SH-SY5Y (cell line): ENCODE data around the gene PARVB.

Experiments used
- GATA2 ChIP-seq: IDR thresholded peaks from 2 replicates; pipeline ENCODE4 v1.6.1; 2011; ENCODE audit warnings: mild to moderate bottlenecking, low read depth, low read length
- GATA3 ChIP-seq: IDR thresholded peaks from 2 replicates; pipeline ENCODE4 v1.6.1; 2011; ENCODE audit warnings: low read depth, mild to moderate bottlenecking, low read length, moderate library complexity

Gene PARVB

DNA sequence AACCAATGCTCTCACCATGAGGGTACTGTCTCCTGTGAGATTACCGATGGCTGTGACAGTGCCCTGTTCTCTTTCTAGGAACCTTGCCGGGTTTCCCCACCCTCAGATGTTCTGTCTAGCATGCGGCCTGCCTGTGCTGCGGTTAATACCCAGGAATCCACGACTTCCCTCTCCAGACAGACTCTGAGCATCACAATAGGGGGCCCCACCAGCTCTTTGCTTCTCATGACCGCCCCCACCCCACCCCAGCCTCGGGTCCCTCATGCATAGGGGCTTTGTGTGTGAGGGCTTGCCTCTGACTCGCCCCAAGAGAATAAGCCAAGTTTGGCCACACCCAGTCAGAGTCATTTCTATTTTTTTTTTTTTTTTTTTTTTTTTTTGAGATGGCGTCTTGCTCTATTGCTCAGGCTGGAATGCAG, 166.9 kb downstream of the PARVB start:
- TF ChIP-seq GATA2, result no peak
- TF ChIP-seq GATA3, result no peak

DNA sequence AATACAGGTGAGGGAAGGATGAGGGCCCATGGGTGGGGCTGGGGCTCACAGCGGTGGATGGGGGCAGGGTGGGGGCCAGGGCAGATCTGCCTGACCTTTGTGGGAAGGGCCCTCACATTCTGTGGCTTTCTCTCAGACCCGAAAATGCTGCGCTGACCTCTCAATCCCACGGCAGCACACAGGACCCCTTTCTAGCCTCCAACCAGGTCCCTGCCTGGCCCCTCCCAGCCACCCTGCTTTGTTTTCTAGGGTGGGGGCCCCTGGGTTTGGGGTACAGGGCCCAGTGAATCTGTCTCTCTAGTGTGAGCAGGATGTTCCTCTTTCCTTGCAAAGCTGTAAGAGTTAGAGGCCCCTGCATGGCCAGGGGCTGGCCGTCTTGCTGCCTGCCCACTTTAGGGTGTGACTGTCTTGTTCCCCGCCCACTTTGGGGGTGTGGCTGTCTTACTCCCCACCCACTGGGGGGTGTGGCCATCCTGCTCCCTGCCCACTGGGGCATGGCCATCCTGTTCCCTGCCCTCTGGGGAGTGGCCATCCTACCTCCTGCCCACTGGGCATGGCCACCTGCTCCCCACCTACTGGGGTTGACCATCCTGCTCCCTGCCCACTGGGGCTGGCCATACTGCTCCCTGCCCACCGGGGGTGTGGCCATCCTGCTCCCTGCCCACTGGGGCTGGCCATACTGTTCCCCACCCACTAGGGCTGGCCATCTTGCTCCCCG, 168.2 kb downstream of the PARVB start:
- TF ChIP-seq GATA3 (no peak), GATA2 (no peak)

DNA sequence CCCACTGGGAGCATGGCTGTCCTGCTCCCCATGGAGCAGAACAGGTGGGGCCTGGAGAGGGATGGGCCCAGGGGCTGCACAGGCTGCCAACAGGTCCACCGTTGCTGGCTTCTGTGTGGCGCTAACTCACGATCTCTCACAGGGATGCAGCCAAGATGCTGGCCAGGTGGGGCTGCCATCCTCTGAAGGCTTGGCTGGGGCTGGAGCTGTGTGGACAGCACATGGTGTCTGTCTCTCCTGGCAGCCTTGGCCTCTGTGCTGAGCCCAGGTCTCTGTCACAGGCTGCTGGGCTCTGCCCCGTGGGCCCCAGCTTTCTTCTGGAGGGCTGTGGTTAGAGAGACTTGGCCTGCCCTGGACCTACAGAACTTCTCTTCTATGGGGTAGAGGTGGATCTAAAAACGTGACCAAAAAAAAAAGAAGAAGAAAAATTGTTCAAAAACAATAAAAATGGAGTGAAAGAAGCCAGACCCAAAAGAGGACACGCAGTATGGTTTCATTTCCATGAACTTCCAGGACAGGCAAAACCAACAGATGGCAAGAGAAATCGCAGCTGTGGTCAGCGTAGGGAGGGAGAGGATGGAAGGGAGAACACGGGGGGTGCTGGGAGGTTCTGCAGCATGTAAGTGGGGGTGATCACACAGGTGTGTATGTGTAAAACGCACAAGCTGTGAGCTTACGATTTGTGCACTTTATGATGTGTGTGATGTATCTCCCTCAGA, 168.9 kb downstream of the PARVB start:
- no peak for TF ChIP-seq GATA3

DNA sequence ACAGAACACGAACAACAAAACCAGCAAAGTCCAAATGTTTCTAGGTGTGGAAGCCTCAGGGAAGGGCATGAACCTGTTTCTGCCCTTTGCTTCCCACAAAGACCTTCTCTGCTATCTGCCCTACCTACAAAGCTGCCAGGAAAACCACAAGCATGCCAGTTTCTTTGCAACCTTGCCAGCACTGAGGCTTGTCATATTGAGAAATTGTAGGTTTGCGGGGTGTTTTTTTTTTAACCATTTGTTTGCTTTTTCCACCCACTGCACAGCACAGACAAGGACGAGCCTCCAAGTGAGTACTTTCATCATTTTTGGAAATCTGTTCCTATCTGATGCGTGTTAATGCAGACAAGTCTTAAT, 169.4 kb downstream of the PARVB start:
- no peak for TF ChIP-seq GATA2
- no peak for TF ChIP-seq GATA3

DNA sequence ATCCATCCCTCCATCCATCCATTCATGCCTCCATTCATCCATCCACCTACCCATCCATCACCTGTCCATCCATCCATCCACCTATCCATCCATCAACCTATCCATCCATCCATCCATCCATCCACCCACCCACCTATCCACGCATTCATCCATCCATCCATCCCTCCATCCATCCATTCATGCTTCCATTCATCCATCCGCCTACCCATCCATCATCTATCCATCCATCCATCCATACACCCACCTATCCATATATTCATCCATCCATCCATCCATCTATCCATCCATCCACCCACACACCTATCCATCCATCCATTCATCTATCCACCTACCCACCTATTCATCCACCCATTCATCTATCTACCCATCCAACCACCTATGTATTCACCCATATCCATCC, 170.5 kb downstream of the PARVB start:
- TF ChIP-seq GATA2 (no peak), GATA3 (no peak)

DNA sequence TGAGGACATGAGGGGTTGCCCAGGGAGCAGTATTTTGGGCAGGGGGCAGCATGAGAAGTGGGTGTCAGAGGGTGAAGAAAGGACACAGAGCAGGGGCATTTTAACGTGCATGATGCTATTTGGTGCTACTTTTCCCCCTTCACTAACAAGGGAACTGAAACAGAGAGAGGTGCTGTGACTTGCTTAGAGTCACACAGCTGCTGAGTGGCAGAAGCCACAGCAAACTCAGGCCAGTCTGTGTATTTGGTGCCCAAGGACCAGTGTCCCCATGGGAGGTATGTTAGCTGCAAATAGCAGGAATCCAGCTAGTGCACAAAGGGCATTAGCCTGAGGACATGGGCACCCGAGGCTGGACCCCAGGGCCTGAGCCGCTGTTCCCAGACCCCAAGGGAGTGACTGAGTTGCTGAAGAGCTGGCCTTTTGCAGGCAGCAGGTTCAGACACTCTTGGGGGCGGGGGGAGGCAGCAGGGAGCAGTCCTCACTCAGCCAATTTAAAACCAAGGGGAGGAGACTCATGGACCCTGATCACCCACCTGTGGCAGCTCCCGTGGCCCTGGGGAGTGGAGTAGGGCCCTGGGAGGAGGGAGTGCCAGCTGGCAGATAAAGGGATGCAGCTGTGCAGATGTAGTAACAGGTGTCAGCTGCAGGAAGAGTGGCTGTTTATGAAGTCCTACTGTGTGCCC, 171.2 kb downstream of the PARVB start:
- no peak for TF ChIP-seq GATA2
- TF ChIP-seq GATA3, result no peak

DNA sequence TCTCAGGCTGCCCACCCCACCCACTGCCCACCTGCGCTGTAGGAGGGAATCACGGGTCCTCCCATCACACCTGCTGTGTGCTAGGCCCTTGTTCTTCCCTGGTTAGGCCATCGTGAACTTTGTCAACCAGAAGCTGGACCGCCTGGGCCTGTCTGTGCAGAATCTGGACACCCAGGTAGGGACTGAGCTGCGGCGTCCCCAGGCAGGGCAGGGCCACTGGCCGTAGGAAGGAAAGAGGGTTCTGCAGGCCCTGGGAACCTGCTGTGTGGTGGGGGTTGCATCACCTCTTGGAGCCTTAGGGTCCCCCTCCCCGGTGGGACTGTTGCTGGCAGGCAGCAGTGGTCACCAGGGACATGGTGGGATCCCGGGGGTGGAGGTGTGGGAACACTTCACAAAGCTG, 172.1 kb downstream of the PARVB start:
- TF ChIP-seq GATA2, result no peak

DNA sequence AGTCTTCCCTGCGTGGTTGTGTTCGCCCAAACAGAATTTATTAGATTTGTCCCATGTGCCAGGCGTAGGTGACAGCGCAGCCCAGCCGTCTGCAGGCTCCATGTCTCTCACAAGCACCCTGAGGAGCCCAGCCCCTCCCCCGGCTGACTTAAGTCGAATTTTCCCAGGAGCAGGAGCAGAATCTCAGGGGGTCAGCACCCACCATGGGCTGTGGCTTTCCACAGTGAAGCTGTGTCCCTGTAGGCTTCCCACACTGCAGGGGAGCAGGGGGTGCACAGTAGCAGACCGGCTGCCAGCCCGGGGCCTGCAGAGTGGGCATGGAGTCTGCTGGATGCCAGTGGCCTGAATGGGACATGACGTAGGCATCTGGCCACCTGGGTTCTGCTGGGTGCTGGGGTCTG, 172.6 kb downstream of the PARVB start:
- TF ChIP-seq GATA3 (no peak), GATA2 (no peak; the same call in 1 of the 2 replicates)

DNA sequence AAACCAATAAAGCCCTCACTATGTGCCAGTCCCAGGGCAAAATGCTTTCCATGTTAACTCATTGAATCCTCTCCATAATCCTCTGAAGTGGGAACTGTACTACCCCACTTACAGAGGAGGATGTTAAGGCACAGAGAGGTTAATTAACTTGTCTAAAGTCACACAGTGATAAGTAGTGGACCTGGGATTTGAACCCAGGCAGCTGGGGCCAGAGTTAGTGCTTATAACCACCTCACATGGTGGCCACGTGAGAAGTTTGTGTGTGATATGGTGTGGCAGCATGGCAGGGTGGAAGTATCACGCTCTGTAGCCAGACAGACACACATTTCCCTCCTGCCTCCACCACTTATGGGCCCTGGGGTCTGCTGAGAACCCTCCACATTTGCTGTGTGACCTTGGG, 173.2 kb downstream of the PARVB start:
- TF ChIP-seq GATA3 (no peak), GATA2 (no peak)

DNA sequence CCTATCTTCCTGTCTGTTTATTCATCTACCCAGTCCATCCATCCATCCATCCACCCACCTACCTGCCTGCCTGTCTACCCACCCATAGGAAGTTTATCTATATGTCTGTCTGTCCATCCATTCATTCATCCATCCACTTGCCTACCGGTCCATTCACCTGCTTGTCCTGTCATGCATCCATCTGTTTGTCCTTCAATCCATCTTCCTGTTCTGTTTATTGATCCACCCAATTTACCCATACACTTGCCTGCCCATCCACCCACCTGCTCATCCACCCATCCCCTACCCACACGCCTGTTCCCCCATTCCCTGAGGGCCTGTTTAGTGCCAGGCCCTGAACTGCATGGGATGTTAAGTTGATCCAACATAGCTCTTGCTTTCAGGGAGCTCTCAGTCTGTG, 175.1 kb downstream of the PARVB start:
- TF ChIP-seq GATA3 (no peak), GATA2 (no peak)

DNA sequence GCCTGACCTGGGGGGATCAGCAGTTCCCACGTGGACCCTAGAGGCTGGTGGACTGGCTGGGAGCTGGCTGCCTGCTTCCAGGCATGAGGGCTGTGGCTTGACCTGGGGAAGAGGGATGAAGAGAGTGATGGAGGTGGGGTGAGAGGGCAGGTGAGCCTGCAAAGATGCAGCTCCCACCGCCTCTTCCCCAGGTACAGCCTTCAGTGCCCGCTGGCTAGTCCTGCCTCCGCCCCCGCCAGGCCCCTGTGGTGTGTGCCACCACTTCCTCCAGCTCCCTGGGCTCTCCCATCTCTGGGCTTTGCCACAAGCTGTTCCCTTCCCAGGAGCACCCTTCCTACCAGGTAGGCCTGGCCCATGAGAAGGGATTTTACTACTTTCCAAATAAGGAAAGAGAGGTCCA, 175.8 kb downstream of the PARVB start:
- TF ChIP-seq GATA2 (no peak), GATA3 (no peak)

DNA sequence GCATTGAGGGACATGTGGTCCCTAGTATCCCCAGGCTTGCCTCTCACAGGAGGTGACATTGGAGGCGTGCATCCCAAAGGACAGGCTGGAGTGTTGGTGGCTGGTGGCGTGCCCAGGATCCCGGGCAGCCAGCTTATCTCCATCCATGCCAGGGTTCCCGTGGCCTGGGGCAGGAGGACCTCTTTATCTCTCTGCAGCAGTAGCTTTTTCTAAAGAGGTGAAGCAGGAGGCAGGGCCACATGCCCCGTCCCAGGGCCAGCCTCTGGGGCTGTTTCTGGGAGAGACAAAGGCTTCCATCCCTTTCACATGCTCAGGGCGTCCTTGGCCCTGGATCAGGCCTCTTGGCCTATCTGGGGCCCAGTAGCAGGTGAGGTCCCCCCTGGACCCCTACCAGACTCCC, 176.3 kb downstream of the PARVB start:
- TF ChIP-seq GATA3 (no peak), GATA2 (peak; percentile 37; the same call in 1 of the 2 replicates)

DNA sequence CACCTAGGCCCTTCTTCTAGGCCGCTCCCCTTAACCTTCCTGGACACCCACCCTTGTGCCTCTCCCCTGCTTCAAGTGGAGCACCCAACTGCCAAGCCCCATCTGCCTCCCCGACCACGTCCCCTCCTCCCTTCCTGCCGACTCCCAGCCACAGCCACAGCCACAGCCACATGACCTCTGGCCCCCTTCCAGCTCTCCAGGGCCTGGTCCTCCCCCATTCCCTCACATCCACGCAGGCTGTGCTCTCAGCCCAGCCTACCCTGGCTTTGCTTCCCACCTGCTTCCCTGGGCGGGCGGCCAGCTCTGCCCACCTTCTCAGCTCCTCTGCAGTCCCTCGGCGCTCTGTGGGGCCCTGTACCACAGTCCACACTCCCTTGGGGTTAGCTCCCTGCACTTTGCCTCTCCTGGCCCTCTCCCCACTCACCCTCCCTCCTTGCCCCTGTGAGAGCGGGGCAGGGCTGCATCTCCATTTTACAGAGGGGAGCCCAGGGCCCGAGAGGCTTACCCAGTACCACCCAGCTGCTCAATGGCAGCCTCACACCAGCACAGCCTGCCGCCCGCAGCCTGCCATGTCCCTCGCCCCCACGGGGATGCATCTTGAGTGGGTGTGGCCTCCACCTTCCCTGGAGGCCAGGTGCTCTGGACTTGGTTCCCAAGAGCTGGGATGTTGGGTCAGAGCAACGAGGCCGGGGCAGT, 176.9 kb downstream of the PARVB start:
- TF ChIP-seq GATA3, result no peak
- no peak for TF ChIP-seq GATA2

DNA sequence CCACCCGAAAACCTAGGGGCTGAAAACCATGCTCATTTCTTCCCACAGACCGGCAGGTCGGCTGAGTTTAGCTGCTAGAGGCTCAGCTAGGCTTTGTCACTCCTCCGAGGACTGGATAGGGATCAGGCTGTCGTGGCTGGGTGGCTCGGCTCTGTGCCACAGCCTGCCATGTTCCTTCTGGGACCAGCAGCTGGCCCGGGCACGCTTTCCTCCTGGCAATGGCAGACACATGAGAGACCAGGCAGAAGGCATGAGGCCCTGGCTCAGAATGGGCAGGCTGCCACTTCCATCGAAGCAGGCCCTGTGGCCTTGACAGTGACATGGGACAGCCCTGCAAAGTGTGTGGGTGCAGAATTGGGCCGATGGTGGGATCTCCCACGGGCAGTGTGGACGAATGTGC, 177.6 kb downstream of the PARVB start:
- TF ChIP-seq GATA2 (no peak), GATA3 (no peak)

DNA sequence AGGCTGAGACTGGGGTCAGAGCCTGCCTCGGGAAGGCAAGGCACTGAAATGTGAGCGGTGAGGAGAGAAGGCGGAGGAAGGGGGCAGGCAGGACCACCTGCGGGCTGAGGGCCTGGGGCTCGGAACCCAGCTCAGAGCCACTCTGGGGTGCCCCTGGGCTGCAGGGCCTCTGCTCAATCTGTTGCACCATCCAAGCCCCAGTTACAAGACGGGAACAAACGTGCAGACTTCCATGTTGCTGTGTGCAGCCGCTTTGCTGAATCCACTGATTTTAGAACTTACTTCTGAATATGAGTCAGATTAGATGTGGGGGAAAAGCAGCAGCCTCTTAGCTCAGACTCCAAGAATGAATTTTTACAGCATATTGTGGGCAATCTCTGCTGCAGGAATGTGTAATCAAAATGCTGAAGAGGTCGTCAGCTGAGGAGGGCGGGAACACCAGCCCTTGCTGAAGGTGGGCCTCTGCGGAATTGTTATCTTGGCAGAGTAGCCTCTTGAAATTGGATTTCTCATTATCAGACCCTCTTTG, 178.2 kb downstream of the PARVB start:
- no peak for TF ChIP-seq GATA2
- TF ChIP-seq GATA3, result no peak
